Body of pancreas (tissue), 4 donors: Measurements from ENCODE around the gene RFFL.

Source experiments
- POLR2A ChIP-seq, 3 donors: fragments of 450-650 bp; IDR thresholded peaks; one replicate each; pipeline ENCODE4 v1.6.1; 2016; ENCODE audit warnings: antibody characterized with exemption in 3 of 3, mild to moderate bottlenecking in 2 of 3
- TF ChIP-seq, protein P1 (sequence below), 7 experiments: fragments of 450-650 bp in 4 of 7; fragments of 200-600 bp in 3 of 7; sonication (generic) in 3 of 7; IDR thresholded peaks; one replicate each; pipeline ENCODE4 v1.5.1; 2016 to 2019; ENCODE audit warnings: antibody characterized with exemption in 7 of 7

DNA sequence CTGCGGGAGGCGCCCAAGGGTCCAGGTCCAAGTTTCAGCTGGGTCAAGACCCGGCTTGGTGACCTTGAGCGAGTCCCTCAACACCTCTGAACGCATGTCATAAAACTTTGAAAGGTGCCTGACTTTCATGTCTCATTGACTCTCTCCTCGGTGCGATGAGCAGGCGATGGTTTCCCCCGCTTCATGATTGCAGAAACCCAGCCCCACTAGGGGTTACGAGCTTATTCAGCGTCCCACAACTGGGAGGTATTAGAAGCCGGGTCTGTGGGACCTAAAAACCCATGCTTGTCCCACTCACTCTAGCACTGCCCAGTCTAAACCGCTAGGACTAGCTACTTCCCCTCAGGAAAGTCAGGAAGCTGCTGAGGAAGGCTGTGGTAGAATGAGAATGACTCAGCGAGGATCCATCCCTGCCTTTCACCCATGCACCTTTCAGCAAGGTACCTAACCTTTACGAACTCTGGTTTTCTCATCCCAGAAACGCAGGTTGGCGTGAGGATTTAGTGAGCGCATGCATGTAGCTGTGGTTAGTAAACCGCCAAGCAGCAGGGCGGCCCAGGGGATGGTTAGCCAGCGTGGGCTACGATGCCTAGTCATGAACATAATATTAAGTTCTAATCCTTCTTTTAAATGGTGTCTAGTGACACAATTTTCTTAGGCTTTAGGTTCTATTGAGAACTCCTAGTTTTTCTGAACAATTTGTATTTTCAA lies 26.2 kb upstream of the RFFL start:
- no peak for TF ChIP-seq POLR2A (IDR thresholded peaks at IDR 0.05)
- TF ChIP-seq, protein P1, sequence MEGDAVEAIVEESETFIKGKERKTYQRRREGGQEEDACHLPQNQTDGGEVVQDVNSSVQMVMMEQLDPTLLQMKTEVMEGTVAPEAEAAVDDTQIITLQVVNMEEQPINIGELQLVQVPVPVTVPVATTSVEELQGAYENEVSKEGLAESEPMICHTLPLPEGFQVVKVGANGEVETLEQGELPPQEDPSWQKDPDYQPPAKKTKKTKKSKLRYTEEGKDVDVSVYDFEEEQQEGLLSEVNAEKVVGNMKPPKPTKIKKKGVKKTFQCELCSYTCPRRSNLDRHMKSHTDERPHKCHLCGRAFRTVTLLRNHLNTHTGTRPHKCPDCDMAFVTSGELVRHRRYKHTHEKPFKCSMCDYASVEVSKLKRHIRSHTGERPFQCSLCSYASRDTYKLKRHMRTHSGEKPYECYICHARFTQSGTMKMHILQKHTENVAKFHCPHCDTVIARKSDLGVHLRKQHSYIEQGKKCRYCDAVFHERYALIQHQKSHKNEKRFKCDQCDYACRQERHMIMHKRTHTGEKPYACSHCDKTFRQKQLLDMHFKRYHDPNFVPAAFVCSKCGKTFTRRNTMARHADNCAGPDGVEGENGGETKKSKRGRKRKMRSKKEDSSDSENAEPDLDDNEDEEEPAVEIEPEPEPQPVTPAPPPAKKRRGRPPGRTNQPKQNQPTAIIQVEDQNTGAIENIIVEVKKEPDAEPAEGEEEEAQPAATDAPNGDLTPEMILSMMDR (IDR thresholded peaks at IDR 0.05) = peak in 2 of 7 experiments; percentile 18 to 29
